Pancreas (tissue), 10 donors: ENCODE results near the gene BGN. TPM values are rescaled to one million over a fixed set of nuclear protein-coding genes. Genes with fewer than 3 reads are reported as not detected.
A peak's percentile ranks its signal among the peaks of the same experiment; 100 is the strongest.

Experiments
- ATAC-seq, 4 donors: fragments of 200-7000 bp; cut with Tn5 transposase; one replicate each; pipeline versions ENCODE4 v1.8.0 to v1.9.1; 2020; ENCODE audit warnings: mild to moderate bottlenecking in 4 of 4, moderate library complexity in 4 of 4
- DNase-seq, 6 donors: peaks; one replicate each; pipeline ENCODE4 v3.0.0-alpha.2; 2020
- FAIRE-seq: peaks from 2 replicates; lab custom pipeline; 2012; peaks lifted over from hg19 to GRCh38; lab: Jason Lieb, UNC
- H3K27ac ChIP-seq, 4 donors: fragments of 200-600 bp; sonication (generic); 1 replicate in 3 of 4; 2 replicates in 1 of 4; pipeline versions ENCODE4 v1.5.0 to v1.8.0; 2020
- H3K27me3 ChIP-seq, 4 donors: fragments of 200-600 bp; one replicate each; pipeline ENCODE4 v1.8.0; 2021
- H3K36me3 ChIP-seq, 3 donors: fragments of 200-600 bp; sonication (generic) in 1 of 3; one replicate each; pipeline versions ENCODE4 v1.5.0 to v1.8.0; 2020 to 2021
- H3K4me1 ChIP-seq, 3 donors: fragments of 200-600 bp; one replicate each; pipeline ENCODE4 v1.8.0; 2021
- H3K4me3 ChIP-seq, 4 donors: fragments of 200-600 bp; sonication (generic) in 2 of 4; one replicate each; pipeline versions ENCODE4 v1.5.0 to v1.8.0; 2020 to 2021
- H3K9me3 ChIP-seq, 4 donors: fragments of 200-600 bp; one replicate each; pipeline ENCODE4 v1.8.0; 2021
- CTCF ChIP-seq, 4 donors: fragments of 200-600 bp; sonication (generic) in 3 of 4; IDR thresholded peaks; one replicate each; pipeline versions ENCODE4 v1.5.0 to v1.8.0; 2021; ENCODE audit warnings: antibody characterized with exemption in 4 of 4
- WGBS, 2 donors: extraction: QIAGEN DNeasy Blood & Tissue Kit; methylation state at CpG; one replicate each; pipeline ENCODE4 v1.1.7; 2013; 5-methylcytosine and 5-hydroxymethylcytosine counted together
- intact Hi-C, 3 donors: fragments of 100-400 bp; cut with DNase I; formaldehyde crosslinking; loops; one replicate each; pipeline versions ENCODE4 v1.11.1 to v1.14.2; 2022
- polyA plus RNA-seq, 2 donors: library from polyadenylated mRNA; stranded (reverse); fragments of 200-250 nt; gene quantifications; one replicate each; pipeline ENCODE4 v1.2.3, GENCODE V29; 2013
- total RNA-seq, 6 donors: library from RNA; stranded (reverse); fragmentation: NEBNext Ultra II Directional in 4 of 6; extraction: Animal tissue kit (Norgen Biotek cat#: 25700) in 4 of 6; gene quantifications; one replicate each; pipeline versions ENCODE4 v1.2.1 to v1.2.4, GENCODE V29; 2021 to 2023
- donor health status: healthy with polysubstance abuse.
- donor health status: DM: no; HTN: no; CAD: no; lungs with moderate emphysema.
- donor health status: DM: no; HTN: no; CAD: no.
- donor health status: control.
- donor health status: control.
- donor health status: Bipolar disorder and iron deficiency.
- donor health status: DM: yes; HTN: yes; CAD: no.
- donor health status: DM: no; HTN: no; CAD: no.
- donor health status: DM: no; HTN: no; CAD: no.
- donor health status: DM: yes; HTN: yes; CAD: no.

The BGN gene
- total and polyA plus RNA-seq, 8 donors: 4.0 to 113 (median 20.4) TPM

GRCh38 chrX:153496590-153496959, 1.8 kb downstream of the BGN start:
- 55 to 63% methylated on average over 8 of the region's 8 CpGs for WGBS, 2 donors
- intact Hi-C loops: no loop called here
- no peak for ATAC-seq
- peak overlapping the region in 1 of 4 donors; percentile 3 for H3K4me3 ChIP-seq
- peaks cover 0 to 7% (median 2%) of the 10 kb centered on the region in 4 donors for H3K27me3 ChIP-seq
- no peak for TF ChIP-seq CTCF (IDR thresholded peaks at IDR 0.05)
- FAIRE-seq: no peak
- DNase-seq: no peak
- no peaks in the 10 kb centered on the region for H3K4me1 ChIP-seq
- H3K9me3 ChIP-seq: no peaks in the 10 kb centered on the region
- H3K27ac ChIP-seq: no peak overlapping the region
- no peaks in the 10 kb centered on the region for H3K36me3 ChIP-seq

- FAIRE-seq: no peak
- WGBS, 2 donors: 79 to 87% methylated on average over 7 of the region's 7 CpGs
- H3K27ac ChIP-seq: no peak overlapping the region
These were observed 3.7 kb downstream of the BGN start for GRCh38 chrX:153498453-153498852.

GRCh38 chrX:153499341-153499740, 4.6 kb downstream of the BGN start:
- no peaks in the 10 kb centered on the region for H3K9me3 ChIP-seq
- H3K36me3 ChIP-seq: no peaks in the 10 kb centered on the region
- no peaks in the 10 kb centered on the region for H3K4me1 ChIP-seq
- no peak overlapping the region for H3K27ac ChIP-seq
- FAIRE-seq (no peak), ATAC-seq (no peak), DNase-seq (no peak)
- no peak for TF ChIP-seq CTCF (IDR thresholded peaks at IDR 0.05)
- WGBS, 2 donors: 61 to 79% methylated on average over 15 of the region's 15 CpGs
- peaks cover 0 to 7% (median 2%) of the 10 kb centered on the region in 4 donors for H3K27me3 ChIP-seq
- H3K4me3 ChIP-seq: no peak overlapping the region
- intact Hi-C loops: no loop called here

More at GRCh38 chrX:153498453-153498852, 3.7 kb downstream of the BGN start:
- Histone ChIP-seq H3K27me3 (peaks cover 0 to 7% (median 2%) of the 10 kb centered on the region in 4 donors), H3K4me1 (no peaks in the 10 kb centered on the region), H3K36me3 (no peaks in the 10 kb centered on the region), H3K4me3 (no peak overlapping the region), H3K9me3 (no peaks in the 10 kb centered on the region)
- ATAC-seq (no peak), DNase-seq (no peak)
- no peak for TF ChIP-seq CTCF (IDR thresholded peaks at IDR 0.05)
- intact Hi-C loops: no loop called here

- Histone ChIP-seq H3K27ac (no peak overlapping the region), H3K27me3 (peaks cover 0 to 7% (median 2%) of the 10 kb centered on the region in 4 donors), H3K4me1 (no peaks in the 10 kb centered on the region), H3K4me3 (no peak overlapping the region), H3K9me3 (no peaks in the 10 kb centered on the region), H3K36me3 (no peaks in the 10 kb centered on the region)
- FAIRE-seq (no peak), ATAC-seq (no peak), DNase-seq (no peak)
- WGBS, 2 donors: 56 to 74% methylated on average over 17 of the region's 17 CpGs
- intact Hi-C loops: no loop called here
- TF ChIP-seq CTCF (IDR thresholded peaks at IDR 0.05): no peak
These were observed 5.1 kb downstream of the BGN start for GRCh38 chrX:153499876-153500275.

- TF ChIP-seq CTCF (IDR thresholded peaks at IDR 0.05): no peak
- peaks cover 0 to 7% (median 1%) of the 10 kb centered on the region in 4 donors for H3K27me3 ChIP-seq
- FAIRE-seq (no peak), ATAC-seq (no peak), DNase-seq (no peak)
- H3K4me3 ChIP-seq: no peak overlapping the region
- H3K27ac ChIP-seq: no peak overlapping the region
- no peaks in the 10 kb centered on the region for H3K4me1 ChIP-seq
- no peaks in the 10 kb centered on the region for H3K36me3 ChIP-seq
- intact Hi-C loops: no loop called here
- WGBS, 2 donors: 80 to 91% methylated on average over 9 of the region's 9 CpGs
- H3K9me3 ChIP-seq: no peaks in the 10 kb centered on the region
These were observed 6.0 kb downstream of the BGN start for GRCh38 chrX:153500676-153501280.
